H1 (cell line): ENCODE data around the gene SNX32. TPM values are rescaled to one million over a fixed set of nuclear protein-coding genes. Genes with fewer than 3 reads are reported as not detected.

Experiments
- ASH2L ChIP-seq: fragments of 200-600, 300-600 bp; sonication (generic); IDR thresholded peaks from one replicate; pipeline ENCODE4 v1.7.1; 2017; ENCODE audit warnings: low read length
- BRCA1 ChIP-seq: IDR thresholded peaks from 2 replicates; pipeline ENCODE4 v1.6.1; 2012; ENCODE audit warnings: low read depth, low read length, improper control_type of control experiment
- CBX8 ChIP-seq: fragments of 300-800, 300-1000 bp; sonication (generic); IDR thresholded peaks from 2 replicates; pipeline ENCODE4 v1.7.1; 2016; ENCODE audit warnings: low read depth, low read length, borderline replicate concordance
- CHD1 ChIP-seq: IDR thresholded peaks from 2 replicates; pipeline ENCODE4 v1.6.1; 2012; ENCODE audit warnings: low read depth, low read length, improper control_type of control experiment
- EGR1 ChIP-seq: IDR thresholded peaks from 2 replicates; pipeline ENCODE4 v1.6.1; 2011; ENCODE audit warnings: low read depth, low read length, borderline replicate concordance
- HDAC2 ChIP-seq, 2 experiments: fragments of 300-600 bp in 1 of 2; sonication (generic) in 1 of 2; IDR thresholded peaks; 2 replicates each; pipeline ENCODE4 v1.6.1; 2011 to 2012; ENCODE audit warnings: low read depth in 2 of 2, low read length in 2 of 2, mild to moderate bottlenecking in 2 of 2, moderate library complexity in 2 of 2, borderline replicate concordance in 1 of 2, inconsistent platforms in 1 of 2
- KDM1A ChIP-seq: fragments of 200-600, 300-600 bp; sonication (generic); IDR thresholded peaks from 2 replicates; pipeline ENCODE4 v1.7.1; 2016; ENCODE audit warnings: mild to moderate bottlenecking, low read length, borderline replicate concordance
- RXRA ChIP-seq: IDR thresholded peaks from 2 replicates; pipeline ENCODE4 v1.6.1; 2011; ENCODE audit warnings: low read depth, mild to moderate bottlenecking, low read length, moderate library complexity; ENCODE audit not compliant: insufficient read depth
- SP2 ChIP-seq: IDR thresholded peaks from 2 replicates; pipeline ENCODE4 v1.6.1; 2012; ENCODE audit warnings: mild to moderate bottlenecking, low read length, inconsistent platforms
- polyA plus RNA-seq, 7 experiments: library from polyadenylated mRNA; depleted of rRNA in 3 of 7; stranded (reverse) in 5 of 7; unstranded in 2 of 7; fragments of >200 nt in 5 of 7; fragments of 200-250 nt in 2 of 7; gene quantifications; 1 replicate in 5 of 7; 2 replicates in 1 of 7; 4 replicates in 1 of 7; pipeline versions ENCODE4 v1.2.1 to v1.2.3, GENCODE V29; 2011 to 2013; ENCODE audit warnings: missing spikeins in 2 of 7, mixed read lengths in 2 of 7
- total RNA-seq: library from RNA; stranded (reverse); fragmentation: NEBNext Ultra II Directional; extraction: Animal tissue kit (Norgen Biotek cat#: 25700); gene quantifications from 2 replicates; pipeline ENCODE4 v1.2.1, GENCODE V29; 2021
- TF ChIP-seq, protein P1 (sequence below): fragments of 300-600 bp; sonication (generic); IDR thresholded peaks from 2 replicates; pipeline ENCODE4 v1.7.1; 2012; ENCODE audit warnings: low read length, moderate library complexity, mild to moderate bottlenecking, inconsistent platforms; ENCODE audit not compliant: insufficient replicate concordance

Gene SNX32
- total and polyA plus RNA-seq, 2 of the 8 experiments (the other 6 are each of a cell fraction or from before 2014, with no cell fraction given): 0.76 to 2.2 TPM

DNA sequence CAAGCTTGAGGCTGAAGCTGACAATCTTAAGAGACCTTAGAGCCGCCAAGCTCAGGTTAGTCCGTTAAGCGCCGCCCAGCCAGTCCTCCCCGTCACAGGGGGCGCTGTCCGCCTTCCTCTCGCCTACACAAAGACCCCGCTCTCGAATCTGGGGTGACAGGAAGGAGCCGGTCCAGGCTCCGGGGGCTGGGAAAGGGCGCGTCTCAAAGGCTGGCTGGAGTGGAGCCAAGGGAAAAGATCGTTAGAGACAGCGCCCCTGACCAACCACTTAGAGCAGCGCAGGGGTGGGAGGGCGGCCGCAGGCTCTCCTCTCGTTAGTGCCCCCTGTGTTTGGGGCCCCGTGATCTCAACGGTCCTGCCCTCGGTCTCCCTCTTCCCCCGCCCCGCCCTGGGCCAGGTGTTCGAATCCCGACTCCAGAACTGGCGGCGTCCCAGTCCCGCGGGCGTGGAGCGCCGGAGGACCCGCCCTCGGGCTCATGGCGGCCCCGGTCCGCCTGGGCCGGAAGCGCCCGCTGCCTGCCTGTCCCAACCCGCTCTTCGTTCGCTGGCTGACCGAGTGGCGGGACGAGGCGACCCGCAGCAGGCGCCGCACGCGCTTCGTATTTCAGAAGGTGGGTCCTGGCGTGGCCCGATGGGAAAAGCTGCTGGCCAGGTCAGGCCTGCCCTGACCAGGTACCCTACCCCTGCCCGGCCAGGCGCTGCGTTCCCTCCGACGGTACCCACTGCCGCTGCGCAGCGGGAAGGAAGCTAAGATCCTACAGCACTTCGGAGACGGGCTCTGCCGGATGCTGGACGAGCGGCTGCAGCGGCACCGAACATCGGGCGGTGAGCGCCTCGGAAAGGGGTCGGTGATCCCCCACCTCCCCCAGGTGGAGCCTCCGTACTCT, 26.8 kb downstream of the SNX32 start, which contains the start of gene MUS81 (continued):
- TF ChIP-seq, protein P1, sequence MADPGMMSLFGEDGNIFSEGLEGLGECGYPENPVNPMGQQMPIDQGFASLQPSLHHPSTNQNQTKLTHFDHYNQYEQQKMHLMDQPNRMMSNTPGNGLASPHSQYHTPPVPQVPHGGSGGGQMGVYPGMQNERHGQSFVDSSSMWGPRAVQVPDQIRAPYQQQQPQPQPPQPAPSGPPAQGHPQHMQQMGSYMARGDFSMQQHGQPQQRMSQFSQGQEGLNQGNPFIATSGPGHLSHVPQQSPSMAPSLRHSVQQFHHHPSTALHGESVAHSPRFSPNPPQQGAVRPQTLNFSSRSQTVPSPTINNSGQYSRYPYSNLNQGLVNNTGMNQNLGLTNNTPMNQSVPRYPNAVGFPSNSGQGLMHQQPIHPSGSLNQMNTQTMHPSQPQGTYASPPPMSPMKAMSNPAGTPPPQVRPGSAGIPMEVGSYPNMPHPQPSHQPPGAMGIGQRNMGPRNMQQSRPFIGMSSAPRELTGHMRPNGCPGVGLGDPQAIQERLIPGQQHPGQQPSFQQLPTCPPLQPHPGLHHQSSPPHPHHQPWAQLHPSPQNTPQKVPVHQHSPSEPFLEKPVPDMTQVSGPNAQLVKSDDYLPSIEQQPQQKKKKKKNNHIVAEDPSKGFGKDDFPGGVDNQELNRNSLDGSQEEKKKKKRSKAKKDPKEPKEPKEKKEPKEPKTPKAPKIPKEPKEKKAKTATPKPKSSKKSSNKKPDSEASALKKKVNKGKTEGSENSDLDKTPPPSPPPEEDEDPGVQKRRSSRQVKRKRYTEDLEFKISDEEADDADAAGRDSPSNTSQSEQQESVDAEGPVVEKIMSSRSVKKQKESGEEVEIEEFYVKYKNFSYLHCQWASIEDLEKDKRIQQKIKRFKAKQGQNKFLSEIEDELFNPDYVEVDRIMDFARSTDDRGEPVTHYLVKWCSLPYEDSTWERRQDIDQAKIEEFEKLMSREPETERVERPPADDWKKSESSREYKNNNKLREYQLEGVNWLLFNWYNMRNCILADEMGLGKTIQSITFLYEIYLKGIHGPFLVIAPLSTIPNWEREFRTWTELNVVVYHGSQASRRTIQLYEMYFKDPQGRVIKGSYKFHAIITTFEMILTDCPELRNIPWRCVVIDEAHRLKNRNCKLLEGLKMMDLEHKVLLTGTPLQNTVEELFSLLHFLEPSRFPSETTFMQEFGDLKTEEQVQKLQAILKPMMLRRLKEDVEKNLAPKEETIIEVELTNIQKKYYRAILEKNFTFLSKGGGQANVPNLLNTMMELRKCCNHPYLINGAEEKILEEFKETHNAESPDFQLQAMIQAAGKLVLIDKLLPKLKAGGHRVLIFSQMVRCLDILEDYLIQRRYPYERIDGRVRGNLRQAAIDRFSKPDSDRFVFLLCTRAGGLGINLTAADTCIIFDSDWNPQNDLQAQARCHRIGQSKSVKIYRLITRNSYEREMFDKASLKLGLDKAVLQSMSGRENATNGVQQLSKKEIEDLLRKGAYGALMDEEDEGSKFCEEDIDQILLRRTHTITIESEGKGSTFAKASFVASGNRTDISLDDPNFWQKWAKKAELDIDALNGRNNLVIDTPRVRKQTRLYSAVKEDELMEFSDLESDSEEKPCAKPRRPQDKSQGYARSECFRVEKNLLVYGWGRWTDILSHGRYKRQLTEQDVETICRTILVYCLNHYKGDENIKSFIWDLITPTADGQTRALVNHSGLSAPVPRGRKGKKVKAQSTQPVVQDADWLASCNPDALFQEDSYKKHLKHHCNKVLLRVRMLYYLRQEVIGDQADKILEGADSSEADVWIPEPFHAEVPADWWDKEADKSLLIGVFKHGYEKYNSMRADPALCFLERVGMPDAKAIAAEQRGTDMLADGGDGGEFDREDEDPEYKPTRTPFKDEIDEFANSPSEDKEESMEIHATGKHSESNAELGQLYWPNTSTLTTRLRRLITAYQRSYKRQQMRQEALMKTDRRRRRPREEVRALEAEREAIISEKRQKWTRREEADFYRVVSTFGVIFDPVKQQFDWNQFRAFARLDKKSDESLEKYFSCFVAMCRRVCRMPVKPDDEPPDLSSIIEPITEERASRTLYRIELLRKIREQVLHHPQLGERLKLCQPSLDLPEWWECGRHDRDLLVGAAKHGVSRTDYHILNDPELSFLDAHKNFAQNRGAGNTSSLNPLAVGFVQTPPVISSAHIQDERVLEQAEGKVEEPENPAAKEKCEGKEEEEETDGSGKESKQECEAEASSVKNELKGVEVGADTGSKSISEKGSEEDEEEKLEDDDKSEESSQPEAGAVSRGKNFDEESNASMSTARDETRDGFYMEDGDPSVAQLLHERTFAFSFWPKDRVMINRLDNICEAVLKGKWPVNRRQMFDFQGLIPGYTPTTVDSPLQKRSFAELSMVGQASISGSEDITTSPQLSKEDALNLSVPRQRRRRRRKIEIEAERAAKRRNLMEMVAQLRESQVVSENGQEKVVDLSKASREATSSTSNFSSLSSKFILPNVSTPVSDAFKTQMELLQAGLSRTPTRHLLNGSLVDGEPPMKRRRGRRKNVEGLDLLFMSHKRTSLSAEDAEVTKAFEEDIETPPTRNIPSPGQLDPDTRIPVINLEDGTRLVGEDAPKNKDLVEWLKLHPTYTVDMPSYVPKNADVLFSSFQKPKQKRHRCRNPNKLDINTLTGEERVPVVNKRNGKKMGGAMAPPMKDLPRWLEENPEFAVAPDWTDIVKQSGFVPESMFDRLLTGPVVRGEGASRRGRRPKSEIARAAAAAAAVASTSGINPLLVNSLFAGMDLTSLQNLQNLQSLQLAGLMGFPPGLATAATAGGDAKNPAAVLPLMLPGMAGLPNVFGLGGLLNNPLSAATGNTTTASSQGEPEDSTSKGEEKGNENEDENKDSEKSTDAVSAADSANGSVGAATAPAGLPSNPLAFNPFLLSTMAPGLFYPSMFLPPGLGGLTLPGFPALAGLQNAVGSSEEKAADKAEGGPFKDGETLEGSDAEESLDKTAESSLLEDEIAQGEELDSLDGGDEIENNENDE: no peak
- no peak for TF ChIP-seq KDM1A
- peak; percentile 46 for TF ChIP-seq ASH2L
- TF ChIP-seq CHD1: no peak
- peak; percentile 87 for TF ChIP-seq EGR1
- peak; percentile 77 for TF ChIP-seq SP2
- peak; percentile 31 to 67; a peak in 2 of 4 replicates for TF ChIP-seq HDAC2 (IDR thresholded peaks at IDR 0.05; ENCODE audit: borderline replicate concordance in 1 of 2, low read depth in 2 of 2, low read length in 2 of 2)
- TF ChIP-seq BRCA1: no peak
- no peak for TF ChIP-seq CBX8
- no peak for TF ChIP-seq RXRA
